Stimulated activated CD8-positive, alpha-beta memory T cell treated with anti-CD3 and anti-CD28 coated beads, Interleukin-12 subunit alpha, Interleukin-12 subunit beta, amount 100 ng/mL, for 24 hours (primary cell): ENCODE results near the gene MYBPC1.

Experiments
- DNase-seq: peaks from one replicate; pipeline ENCODE4 v3.0.0-alpha.2; 2020; ENCODE audit errors: extremely low read depth

Gene MYBPC1

DNA sequence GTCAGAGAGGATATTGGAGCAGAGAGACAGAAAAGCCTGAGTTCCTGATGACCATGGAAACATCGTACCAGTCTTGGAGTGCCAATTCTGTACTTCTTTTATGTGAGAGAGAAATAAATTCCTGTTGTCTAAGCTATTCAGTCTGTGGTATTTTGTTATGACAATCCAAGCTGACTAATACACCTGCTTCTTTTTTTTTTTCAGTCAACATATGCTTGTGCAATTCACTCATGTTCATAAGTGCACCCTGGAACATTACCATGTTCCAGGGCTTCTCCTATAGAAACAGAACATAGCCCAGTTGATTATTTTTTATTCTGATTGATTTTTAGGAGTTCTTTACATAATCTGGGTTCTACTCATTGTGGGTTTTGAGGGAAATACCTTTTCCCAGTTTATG, 100.9 kb downstream of the MYBPC1 start:
- DNase-seq: no peak

DNA sequence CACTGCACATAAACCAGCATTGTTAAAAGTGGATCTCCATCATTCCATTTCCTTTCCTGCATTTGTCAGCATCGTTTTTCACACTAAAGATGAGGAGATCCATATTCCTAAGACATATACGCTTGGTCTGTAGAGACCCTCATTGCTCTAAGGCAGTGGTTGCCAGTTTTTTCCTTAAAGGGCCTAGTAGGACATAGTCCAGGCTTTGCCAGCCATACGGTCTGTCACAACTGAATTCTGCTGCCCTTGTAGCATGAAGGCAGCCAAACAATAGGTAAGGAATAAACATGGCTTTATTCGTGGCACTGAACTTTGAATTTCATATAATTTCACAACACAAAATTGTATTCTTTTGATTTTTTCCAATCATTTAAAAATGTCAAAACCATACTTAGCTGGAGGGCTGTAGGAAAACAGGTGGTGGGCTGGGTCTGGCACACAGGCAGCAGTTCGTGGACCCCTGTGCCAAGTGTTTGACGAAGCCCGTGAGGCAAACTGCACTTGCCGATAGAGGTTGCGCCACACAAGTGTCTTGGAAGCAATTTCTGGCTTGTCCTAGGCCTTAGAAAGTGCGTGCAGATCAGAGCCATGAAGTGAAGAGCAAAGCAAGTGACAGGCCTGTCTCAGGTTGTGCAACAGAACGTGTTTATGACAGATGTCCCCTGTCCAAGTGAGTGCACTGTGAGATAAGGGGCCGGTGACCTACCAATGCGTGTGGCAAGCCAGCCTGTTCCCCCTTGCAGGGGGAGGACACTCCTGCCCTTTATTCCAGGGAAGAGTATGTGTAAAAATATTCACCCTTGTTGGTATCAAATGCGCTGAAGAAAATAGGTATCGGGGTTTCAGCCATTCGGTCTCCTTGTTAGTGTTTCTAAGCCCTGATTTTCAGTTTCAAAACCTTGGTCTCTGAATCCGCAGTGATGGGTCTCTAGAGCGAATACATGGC, 101.8 kb downstream of the MYBPC1 start:
- DNase-seq: no peak

DNA sequence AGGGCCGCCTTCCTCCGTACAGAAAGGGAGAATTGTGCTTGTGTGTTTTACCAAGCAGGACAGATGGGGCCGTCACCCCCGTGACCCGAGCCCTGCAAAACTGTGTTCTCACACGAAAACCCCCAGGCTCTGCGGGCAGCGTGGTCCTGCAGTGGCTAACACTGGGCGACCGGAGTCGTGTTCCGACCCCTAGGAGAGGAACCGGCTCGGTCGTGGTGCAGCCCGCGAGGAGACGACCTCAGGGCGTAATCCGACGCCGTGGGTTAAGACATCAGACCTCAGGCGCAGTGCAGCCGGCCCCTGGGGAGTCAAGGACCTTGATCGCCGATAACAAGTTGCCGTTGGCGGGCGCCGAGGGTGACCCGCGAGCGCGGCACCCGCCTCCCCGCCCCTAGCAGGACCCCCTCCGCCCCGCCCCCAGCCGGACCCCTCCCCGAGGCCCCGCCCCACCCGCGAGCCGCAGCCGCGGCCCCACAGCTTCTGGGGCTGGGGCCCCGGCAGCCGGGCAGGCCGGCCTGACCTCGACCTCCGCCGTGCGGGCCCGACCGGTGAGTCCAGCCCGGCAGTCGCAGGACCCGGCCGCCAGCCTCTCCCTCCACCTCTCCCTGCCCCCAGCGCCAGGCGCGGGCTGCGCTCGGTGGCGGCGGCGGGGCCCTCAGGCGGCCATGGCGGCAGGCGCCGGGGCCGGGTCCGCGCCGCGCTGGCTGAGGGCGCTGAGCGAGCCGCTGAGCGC, 102.6 kb downstream of the MYBPC1 start, which contains the start of gene CHPT1:
TSS of gene CHPT1 (plus strand) at position 444 of the 733 bp plus-strand sequence. CDS start at position 666, 222 bp downstream.
- peak; percentile 38 for DNase-seq

DNA sequence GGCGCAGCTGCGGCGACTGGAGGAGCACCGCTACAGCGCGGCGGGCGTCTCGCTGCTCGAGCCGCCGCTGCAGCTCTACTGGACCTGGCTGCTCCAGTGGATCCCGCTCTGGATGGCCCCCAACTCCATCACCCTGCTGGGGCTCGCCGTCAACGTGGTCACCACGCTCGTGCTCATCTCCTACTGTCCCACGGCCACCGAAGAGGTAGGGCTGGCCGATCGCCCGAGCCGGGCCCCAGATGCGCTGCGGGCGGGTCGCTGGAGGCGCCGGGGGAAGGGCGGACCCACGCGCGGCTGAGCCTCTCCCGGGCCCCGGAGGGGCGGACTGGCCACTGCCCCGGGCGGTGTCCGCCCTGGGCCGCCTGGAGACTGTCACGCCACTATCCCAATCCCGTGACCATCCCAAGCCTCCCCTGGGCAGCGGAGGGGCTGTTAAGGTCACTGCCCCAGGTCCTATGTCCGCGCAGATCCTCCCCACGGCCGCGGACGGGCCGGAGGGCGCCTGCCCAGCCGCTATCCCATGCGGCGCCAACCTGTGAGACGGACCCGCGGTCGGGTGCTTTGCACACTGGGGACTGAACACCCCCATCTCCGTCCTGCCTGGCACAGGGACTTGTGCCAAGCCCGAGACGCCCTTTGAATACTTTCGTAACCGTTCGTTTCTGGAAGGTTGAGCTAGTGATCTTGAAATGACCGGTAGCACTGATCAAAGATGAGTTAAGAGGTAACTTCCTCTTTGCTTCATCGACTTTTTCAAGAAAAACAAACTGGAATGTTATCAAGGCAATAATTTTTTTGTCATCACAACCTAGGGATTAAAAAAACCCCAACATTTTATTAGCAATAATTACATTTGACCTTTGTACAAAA, 103.4 kb downstream of the MYBPC1 start:
- no peak for DNase-seq

DNA sequence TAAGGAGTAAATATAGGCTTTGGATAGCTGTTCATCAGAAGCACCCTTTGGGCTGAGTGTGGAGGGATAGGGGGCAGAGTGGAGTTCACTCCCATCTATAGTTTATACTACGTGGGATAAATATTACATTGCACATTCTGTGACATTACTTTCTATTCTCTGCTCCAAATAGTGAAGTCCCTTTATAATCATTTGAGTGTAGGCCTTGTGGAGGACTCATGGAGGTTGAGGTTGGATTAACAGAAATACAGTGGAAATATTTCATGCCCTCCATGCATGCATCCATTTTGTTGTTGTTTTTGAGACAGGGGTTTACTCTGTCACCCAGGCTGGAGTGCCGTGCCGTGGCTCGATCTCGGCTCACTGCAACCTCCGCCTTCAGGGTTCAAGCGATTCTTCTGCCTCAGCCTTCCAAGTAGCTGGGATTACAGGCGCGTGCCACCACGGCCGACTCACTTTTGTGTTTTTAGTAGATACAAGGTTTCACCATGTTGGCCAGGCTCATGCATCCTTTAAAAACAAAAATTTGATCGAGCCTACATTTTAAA, 104.1 kb downstream of the MYBPC1 start:
- no peak for DNase-seq

DNA sequence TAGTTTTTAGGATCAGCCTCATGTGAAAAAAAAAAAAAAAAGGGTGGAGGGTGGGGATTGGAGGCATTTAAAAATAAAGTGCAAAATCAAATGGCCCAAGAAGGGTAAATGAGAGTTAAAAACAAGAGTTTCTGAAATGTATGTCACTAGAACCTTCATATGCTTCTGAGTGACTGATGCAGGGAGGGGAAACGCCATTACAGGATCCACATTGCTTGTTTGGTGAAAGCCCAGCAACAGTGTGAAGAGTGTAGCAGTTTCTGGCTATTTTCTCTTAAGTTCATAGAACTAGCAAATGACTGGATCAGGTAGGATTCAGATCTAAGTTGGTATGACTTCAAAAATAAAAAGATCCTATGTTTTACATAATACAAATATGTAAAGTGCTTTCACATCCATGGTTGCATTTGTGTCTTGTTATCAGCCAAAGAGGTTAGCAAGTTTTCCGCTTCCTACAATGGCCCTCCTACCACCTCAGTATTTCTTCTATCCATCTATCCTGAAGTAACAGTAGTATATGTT, 105.6 kb downstream of the MYBPC1 start:
- no peak for DNase-seq

DNA sequence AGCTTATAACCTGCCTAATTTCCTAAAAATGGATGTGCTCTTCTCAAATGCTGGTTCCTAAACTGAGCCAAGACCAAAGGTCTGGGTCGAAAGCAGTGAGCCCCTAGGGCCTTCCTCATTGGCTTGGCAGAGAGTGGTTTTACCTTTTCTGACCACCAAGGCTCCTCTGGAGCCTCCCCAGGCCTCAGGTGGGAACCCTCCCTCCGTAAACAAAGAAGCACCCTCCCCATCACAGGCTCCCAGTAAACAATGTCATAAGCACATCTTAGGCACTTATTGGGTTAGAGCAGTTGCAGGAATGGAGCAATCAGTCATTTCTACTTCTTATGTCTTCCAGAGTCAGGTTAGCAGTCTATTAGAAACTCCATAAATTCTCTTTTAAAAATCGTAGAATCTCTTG, 108.7 kb downstream of the MYBPC1 start:
- no peak for DNase-seq

DNA sequence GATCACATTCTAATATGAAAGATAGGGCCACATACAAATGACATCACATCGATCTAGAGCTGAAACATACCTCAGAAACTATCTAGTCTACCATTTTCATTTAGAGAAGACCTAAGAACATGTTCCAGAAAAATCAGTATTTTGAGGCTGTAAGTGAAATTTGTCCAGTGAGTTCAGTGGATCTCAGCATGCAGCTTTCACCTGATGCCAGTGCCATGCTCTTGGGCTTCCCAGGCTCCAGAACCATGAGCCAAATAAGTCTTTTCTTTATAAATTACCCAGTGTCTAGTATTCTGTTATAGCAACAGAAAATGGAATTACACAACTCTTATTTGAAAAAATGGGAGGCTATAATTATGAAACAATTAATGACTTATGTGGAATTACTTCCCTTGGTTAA, 111.6 kb downstream of the MYBPC1 start:
- no peak for DNase-seq

DNA sequence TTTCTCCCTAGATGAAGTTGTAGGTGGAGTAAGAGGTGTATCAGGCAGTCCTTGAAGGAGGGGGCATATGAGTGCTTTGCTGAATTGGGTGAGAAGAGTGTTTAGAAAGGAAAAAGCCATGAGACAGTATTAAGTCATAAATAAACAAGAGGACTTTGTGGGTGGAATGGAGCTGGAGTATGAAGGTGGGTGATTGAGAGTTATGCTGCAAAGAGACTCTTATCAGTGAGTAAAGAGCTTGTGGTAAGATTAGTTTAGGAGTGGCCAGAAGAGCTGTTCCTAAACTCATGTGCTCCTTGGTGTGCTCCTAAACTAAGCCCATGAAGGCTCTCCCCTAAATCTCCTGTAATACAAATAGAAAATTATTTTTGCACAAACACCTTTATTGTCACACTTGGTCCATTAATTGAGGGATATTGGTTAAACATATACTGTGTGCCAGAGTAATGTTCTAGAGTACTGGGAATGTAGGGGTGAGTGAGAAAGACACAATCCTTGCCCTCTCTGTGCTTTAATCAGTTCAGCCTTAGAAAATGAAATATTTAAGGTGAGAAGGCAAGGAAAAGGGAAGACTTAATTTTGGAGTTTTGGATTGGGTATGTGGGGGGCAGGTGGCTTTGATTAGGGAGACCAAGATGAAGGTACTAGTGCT, 112.5 kb downstream of the MYBPC1 start:
- DNase-seq: no peak

DNA sequence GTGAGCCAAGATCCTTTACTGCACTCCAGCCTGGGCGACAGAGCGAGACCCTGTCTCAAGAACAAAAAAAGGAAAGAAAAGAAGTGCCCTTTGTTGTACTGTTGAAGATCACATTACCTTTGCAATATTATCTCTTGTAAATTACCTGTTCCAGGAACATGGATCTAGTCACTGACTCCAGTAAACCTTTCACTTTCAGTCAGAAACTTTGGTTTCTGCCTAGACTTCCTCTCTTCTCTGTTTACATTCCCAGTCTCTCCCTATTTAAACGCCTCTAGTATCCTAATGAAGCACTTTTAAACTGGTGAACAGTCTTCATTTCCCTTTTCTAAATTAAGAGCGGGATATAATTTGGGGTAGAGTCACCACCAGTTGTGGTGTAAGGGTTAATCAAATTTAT, 115.5 kb downstream of the MYBPC1 start:
- DNase-seq: no peak

DNA sequence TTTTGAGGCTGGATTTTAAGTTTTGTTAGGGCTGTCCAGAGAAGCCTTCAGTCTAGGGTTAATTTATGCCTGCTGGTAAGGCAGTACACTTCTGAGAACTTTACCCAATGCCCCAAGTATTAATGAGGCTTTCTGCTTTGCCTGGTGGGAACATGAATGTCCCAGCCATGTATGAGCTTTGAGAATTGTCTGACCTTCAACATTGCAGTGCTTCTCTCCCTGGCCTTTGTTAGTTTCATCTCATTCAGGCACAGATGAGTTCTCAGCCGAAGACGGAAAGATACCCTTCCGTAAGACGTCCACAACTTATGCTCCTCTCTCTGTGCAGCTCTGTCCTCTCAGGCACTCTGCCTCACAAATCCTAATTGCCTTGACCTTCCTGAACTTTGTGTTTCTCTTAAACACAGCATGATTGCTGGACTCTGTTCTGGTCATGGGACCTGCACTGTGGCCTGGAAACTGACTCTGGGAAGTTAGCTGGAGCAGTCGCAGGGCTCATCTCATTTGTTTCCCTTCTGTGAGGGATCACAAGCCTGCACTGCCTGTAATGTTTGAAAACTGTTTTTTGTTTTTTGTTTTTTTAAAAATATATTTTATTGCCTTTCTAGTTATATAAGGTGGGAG, 118.4 kb downstream of the MYBPC1 start:
- DNase-seq: no peak

DNA sequence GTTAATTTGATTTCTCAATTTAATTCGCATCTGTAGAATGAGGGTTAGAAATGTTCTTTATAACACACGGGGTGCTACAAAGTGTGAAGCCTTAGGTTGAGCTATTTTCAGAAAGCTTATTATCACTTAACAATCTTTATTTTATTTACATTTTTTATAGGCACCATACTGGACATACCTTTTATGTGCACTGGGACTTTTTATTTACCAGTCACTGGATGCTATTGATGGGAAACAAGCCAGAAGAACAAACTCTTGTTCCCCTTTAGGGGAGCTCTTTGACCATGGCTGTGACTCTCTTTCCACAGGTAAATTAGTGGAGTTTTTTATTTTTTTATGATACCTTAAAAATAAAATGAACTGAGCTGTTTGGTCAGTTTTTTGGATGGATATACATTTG, 119.2 kb downstream of the MYBPC1 start:
- no peak for DNase-seq

DNA sequence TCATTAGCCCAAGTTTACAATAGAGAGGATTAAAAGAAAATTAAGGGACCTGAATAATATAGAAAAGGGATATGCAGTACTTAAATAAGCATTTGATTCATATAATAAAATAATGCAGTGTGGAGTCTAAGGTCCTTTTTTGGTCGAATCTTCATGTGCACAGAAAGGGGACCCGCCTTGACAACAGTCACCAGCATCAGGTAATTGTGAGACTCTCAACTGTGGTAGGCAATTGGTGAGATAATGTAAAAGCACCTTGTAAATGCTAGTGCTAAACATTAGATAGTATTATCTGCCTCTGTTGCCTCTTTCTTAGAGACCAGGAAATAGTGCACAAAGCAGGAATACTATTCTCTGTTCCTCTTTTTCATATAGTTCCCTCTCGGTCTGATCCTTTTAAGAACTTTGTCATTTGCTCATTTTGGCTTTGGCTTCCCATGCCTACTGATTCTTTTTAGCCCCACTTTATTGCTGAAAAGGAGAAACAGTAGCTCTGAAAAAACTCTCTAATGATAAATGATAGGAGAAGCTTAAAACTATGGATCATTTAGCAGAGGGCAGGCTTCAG, 120.2 kb downstream of the MYBPC1 start:
- no peak for DNase-seq

DNA sequence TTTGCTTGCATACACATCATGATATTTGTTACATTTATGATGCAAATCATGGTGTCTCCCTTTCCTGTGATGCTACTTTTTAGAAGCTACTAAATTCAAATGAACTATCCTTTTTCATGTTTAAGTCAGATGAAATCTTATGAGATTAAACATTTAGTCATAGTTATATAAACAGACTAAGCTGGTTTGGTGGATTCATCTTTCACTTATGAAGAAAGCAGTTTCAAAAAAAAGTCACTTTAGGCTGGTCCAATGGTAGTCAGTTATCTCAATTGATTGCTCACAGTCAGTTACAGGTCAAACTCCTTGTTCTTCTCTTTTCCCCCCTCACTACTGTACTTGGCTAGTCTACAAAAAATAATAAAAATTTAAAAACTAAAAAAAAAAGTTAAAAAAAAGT, 124.8 kb downstream of the MYBPC1 start:
- DNase-seq: no peak

DNA sequence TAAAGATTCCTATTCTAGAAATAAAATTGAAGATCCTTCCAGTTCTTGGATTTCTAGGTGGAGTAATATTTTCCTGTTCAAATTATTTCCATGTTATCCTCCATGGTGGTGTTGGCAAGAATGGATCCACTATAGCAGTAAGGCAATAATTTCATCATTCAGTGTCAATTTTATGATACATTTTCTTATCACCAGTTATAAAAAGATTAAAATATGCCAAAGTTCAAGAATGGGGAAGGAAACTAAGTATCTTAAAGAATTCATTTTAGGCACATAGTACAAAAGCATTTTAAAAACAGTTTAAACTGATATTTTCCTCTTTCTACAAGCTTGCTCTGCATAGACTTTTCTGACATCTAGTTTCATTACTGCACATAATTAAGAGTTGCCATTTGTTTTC, 125.3 kb downstream of the MYBPC1 start:
- DNase-seq: no peak

DNA sequence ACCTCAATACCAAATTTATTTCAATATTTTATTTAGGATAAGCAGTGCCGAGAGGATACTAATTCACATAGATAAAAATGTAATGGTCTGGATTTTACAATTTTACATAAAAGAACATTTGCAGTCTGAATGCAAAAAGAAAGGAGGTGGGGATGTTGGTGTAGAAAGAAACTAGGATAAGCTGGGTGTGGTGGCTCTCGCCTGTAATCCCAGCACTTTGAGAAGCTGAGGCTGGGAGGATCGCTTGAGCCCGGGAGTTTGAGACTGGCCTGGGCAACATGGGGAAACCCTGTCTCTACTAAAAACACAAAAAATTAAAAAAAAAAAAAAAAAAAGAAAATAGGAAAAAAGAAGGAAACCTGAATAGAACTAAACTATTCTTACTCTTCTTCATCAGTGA, 127.6 kb downstream of the MYBPC1 start:
- DNase-seq: no peak

DNA sequence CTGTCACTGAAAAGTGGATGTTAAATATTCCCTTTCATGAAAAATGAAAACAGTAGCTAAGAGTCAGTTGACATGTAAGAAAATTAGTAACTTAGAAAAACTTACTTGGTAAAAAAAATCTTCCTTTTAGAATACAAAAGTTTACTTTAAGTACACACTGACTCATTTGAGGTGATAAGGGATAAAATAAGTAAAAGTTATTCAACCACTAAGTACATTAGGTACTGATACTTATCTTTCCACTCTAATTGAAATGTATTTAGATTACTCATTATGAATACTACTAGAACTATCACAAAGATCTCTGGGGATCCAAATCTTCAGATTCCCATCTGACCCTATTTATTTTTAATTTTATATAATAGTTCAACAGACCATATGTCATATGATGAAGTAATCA, 132.3 kb downstream of the MYBPC1 start:
- no peak for DNase-seq

DNA sequence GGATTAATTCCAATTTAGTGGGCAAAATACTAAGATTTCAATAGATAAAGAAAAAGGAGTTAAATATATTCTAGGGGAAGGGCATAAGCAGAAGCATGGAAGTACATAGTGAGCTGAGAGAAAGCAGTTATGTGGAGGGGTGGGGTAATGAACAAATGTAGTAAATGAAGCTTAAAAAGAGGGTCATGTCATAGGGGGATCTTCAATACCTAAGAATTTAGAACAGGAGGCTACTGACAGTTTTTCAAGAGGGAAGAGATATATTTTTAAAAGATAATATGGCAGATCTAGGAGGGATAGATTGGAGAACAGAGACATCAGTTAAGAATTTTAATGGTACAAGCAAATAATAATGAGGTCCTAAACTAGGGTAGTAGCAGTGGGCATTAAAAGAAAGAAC, 135.1 kb downstream of the MYBPC1 start:
- DNase-seq: no peak

DNA sequence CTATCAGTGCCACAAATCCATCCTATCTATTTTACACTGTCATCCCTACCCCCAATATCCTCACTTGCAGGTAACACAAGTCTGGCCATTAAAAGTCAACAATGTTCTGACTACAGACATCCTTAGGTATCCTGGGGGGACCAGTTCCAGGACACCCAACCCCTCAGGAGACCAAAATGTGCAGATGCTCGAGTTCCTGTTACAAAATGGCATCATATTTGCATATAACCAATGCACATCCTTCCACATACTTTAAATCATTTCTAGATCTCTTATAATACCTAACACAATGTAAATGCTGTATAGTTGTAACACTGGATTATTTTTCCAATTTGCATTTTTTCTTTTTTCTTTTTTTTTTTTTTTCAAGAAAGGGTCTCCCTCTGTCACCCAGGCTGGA, 137.5 kb downstream of the MYBPC1 start:
- DNase-seq: no peak

DNA sequence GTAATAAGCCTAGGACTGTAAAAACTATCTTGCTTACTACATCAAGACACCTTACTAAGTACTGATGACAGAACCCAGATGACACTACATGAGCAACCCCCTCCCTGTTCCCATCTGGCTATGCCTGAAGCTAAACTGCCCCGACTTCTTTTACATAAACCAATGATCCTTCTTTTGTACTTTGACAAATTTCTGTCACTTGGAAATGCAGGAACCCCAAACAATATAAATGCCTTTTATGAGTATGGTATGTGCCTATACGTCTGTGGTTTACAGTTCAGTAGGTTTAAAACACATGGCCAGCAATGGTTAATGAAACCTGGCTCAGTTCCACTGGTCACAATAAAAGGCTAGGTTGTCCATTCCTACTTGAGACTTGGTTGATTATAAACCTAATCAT, 138.4 kb downstream of the MYBPC1 start:
- DNase-seq: no peak
